Measurements from ENCODE around the gene LYZL4.

The LYZL4 gene

GRCh38 chr3:42439261-42440115 lies 29.1 kb upstream of the LYZL4 start:
- DNase-seq (ENCODE audit: low spot score) = no peak
- TF ChIP-seq CTCF (IDR thresholded peaks at IDR 0.05) = no peak
- no peak overlapping the region for H3K27ac ChIP-seq
- H3K4me3 ChIP-seq = no peak overlapping the region

- DNase-seq (ENCODE audit: low spot score) = no peak
- Histone ChIP-seq H3K27ac (no peak overlapping the region), H3K4me3 (no peak overlapping the region)
- TF ChIP-seq CTCF (IDR thresholded peaks at IDR 0.05) = no peak
These were observed 28.3 kb upstream of the LYZL4 start for GRCh38 chr3:42438758-42439157.

GRCh38 chr3:42438193-42438592 lies 27.8 kb upstream of the LYZL4 start:
- no peak overlapping the region for H3K27ac ChIP-seq
- DNase-seq (ENCODE audit: low spot score) = no peak
- H3K4me3 ChIP-seq = no peak overlapping the region
- TF ChIP-seq CTCF (IDR thresholded peaks at IDR 0.05) = no peak

GRCh38 chr3:42434777-42435380 lies 24.5 kb upstream of the LYZL4 start:
- no peak for DNase-seq (ENCODE audit: low spot score)
- no peak overlapping the region for H3K27ac ChIP-seq

GRCh38 chr3:42432485-42432884 lies 22.1 kb upstream of the LYZL4 start:
- no peak overlapping the region for H3K4me3 ChIP-seq
- no peak for TF ChIP-seq CTCF (IDR thresholded peaks at IDR 0.05)
- no peak for DNase-seq (ENCODE audit: low spot score)
- H3K27ac ChIP-seq = no peak overlapping the region

More at GRCh38 chr3:42434777-42435380, 24.5 kb upstream of the LYZL4 start:
- no peak for TF ChIP-seq CTCF (IDR thresholded peaks at IDR 0.05)
- H3K4me3 ChIP-seq = no peak overlapping the region

GRCh38 chr3:42430781-42431532 lies 20.5 kb upstream of the LYZL4 start:
- no peak for DNase-seq (ENCODE audit: low spot score)
- TF ChIP-seq CTCF (IDR thresholded peaks at IDR 0.05) = no peak
- Histone ChIP-seq H3K27ac (no peak overlapping the region), H3K4me3 (no peak overlapping the region)

Data from coronary artery (tissue), 2 donors.